HepG2 (cell line): Measurements from ENCODE around the gene BCL7A. TPM values are rescaled to one million over a fixed set of nuclear protein-coding genes. Genes with fewer than 3 reads are reported as not detected.

Source experiments
- ATAC-seq: fragments of 200-7000 bp; cut with Tn5 transposase; 3 replicates; pipeline ENCODE4 v1.9.1; 2020; ENCODE audit warnings: mild to moderate bottlenecking, moderate library complexity
- BruUV-seq: library from RNA; stranded (reverse); fragments of 400-500 nt; replicated peaks from 2 replicates; lab custom pipeline; 2021; lab: Mats Ljungman, UMichigan
- CTCF ChIA-PET: fragments of 300-600 bp; formaldehyde crosslinking; extraction: SDS; loops from one replicate; lab custom pipeline; 2021; ENCODE audit warnings: low total read pairs, inconsistent platforms, low intra/inter-chr PET ratio; lab: Yijun Ruan, JAX
- POLR2A ChIA-PET: fragments of 350-600 bp; sonication (Branson Sonifier 250); formaldehyde crosslinking; loops from one replicate; lab custom pipeline; 2020; ENCODE audit warnings: antibody characterized with exemption, inconsistent platforms; lab: Yijun Ruan, JAX
- DNase-seq: peaks from one replicate; pipeline ENCODE4 v3.0.0-alpha.2; 2015; ENCODE audit warnings: low spot score
- FAIRE-seq: peaks from 3 replicates; lab custom pipeline; 2011; peaks lifted over from hg19 to GRCh38; lab: Jason Lieb, UNC
- H2AFZ ChIP-seq: one replicate; pipeline ENCODE4 v1.6.1; 2011; ENCODE audit warnings: low read length, inconsistent platforms
- H3K27ac ChIP-seq: fragments of 300-600 bp; 3 replicates; pipeline ENCODE4 v1.8.0; 2011; ENCODE audit warnings: mixed run types, mild to moderate bottlenecking, mixed read lengths, low read length, inconsistent platforms; ENCODE audit not compliant: insufficient read depth; ENCODE audit errors: extremely low read length
- H3K27me3 ChIP-seq, 2 experiments: fragments of 200-600 bp in 1 of 2; 2 replicates in 1 of 2; 3 replicates in 1 of 2; pipeline versions ENCODE4 v1.6.0 to v1.8.0; 2011; ENCODE audit warnings: low read length in 2 of 2, mild to moderate bottlenecking in 2 of 2, moderate library complexity in 2 of 2, inconsistent platforms in 1 of 2; ENCODE audit not compliant: insufficient read depth in 2 of 2, control insufficient read depth in 1 of 2
- H3K36me3 ChIP-seq, 2 experiments: fragments of 200-600 bp in 1 of 2; replicated peaks in 1 of 2; 2 replicates in 1 of 2; 3 replicates in 1 of 2; pipeline versions ENCODE4 v1.5.1 to v1.8.0; 2011; ENCODE audit warnings: low read length in 2 of 2, inconsistent platforms in 1 of 2; ENCODE audit not compliant: insufficient read depth in 2 of 2, control insufficient read depth in 1 of 2
- H3K4me1 ChIP-seq: 2 replicates; pipeline ENCODE4 v1.5.1; 2012; ENCODE audit warnings: low read length, inconsistent platforms; ENCODE audit not compliant: insufficient read depth
- H3K4me2 ChIP-seq: 2 replicates; pipeline ENCODE4 v1.6.0; 2011; ENCODE audit warnings: low read depth, low read length, inconsistent platforms
- H3K4me3 ChIP-seq, 3 experiments: fragments of 200-600 bp in 1 of 3; sonication (generic), shearing (Covaris generic) in 1 of 3; replicated peaks in 1 of 3; 2 replicates each; pipeline ENCODE4 v1.5.1; 2011 to 2016; ENCODE audit warnings: low read length in 3 of 3, inconsistent platforms in 2 of 3, low read depth in 2 of 3, mild to moderate bottlenecking in 2 of 3, control low read depth in 1 of 3, mixed read lengths in 1 of 3; ENCODE audit not compliant: insufficient read depth in 1 of 3
- H3K79me2 ChIP-seq: one replicate; pipeline ENCODE4 v1.6.1; 2011; ENCODE audit warnings: low read length, inconsistent platforms; ENCODE audit not compliant: insufficient read depth
- H3K9ac ChIP-seq: 2 replicates; pipeline ENCODE4 v1.6.0; 2011; ENCODE audit warnings: mild to moderate bottlenecking, low read depth, low read length, inconsistent platforms; ENCODE audit not compliant: insufficient read depth
- H3K9me3 ChIP-seq: 2 replicates; pipeline ENCODE4 v1.5.1; 2012; ENCODE audit warnings: mild to moderate bottlenecking, low read length
- H4K20me1 ChIP-seq: 2 replicates; pipeline ENCODE4 v1.6.0; 2011; ENCODE audit warnings: inconsistent platforms, mild to moderate bottlenecking, low read length, moderate library complexity; ENCODE audit not compliant: insufficient read depth
- ATF7-NPFF ChIP-seq: sonication (generic); formaldehyde crosslinking; IDR thresholded peaks from 2 replicates; pipeline ENCODE4 v1.8.1; 2023; ENCODE audit warnings: mild to moderate bottlenecking, low read depth, missing genetic modification reagents, moderate library complexity
- CENPBD1 ChIP-seq: sonication (generic); formaldehyde crosslinking; IDR thresholded peaks from 2 replicates; pipeline ENCODE4 v1.8.0; 2022; ENCODE audit warnings: missing genetic modification reagents, low read depth, mild to moderate bottlenecking, borderline replicate concordance
- IRF2 ChIP-seq: IDR thresholded peaks from 2 replicates; pipeline ENCODE4 v1.6.1; 2018; ENCODE audit warnings: missing genetic modification reagents, missing compliant biosample characterization
- JUN ChIP-seq: sonication (generic); formaldehyde crosslinking; IDR thresholded peaks from 2 replicates; pipeline ENCODE4 v1.4.0; 2020; ENCODE audit warnings: mild to moderate bottlenecking, missing genetic modification reagents
- JUND ChIP-seq: sonication (generic); formaldehyde crosslinking; IDR thresholded peaks from 2 replicates; pipeline ENCODE4 v1.8.0; 2022; ENCODE audit warnings: mild to moderate bottlenecking, missing genetic modification reagents
- KMT2B ChIP-seq: IDR thresholded peaks from 2 replicates; pipeline ENCODE4 v1.6.1; 2016; ENCODE audit warnings: missing genetic modification reagents, missing compliant biosample characterization
- MAFG ChIP-seq: sonication (generic); formaldehyde crosslinking; IDR thresholded peaks from 2 replicates; pipeline ENCODE4 v1.5.1; 2020; ENCODE audit warnings: mild to moderate bottlenecking, missing genetic modification reagents
- MYC ChIP-seq: sonication (generic); formaldehyde crosslinking; IDR thresholded peaks from 2 replicates; pipeline ENCODE4 v1.9.0; 2021; ENCODE audit warnings: missing genetic modification reagents, borderline replicate concordance
- POLR2A ChIP-seq, 2 experiments: IDR thresholded peaks; 2 replicates each; pipeline ENCODE4 v1.6.1; 2011; ENCODE audit warnings: low read depth in 2 of 2, low read length in 2 of 2, mild to moderate bottlenecking in 1 of 2, moderate library complexity in 1 of 2; ENCODE audit not compliant: insufficient read depth in 1 of 2
- RARA ChIP-seq: IDR thresholded peaks from 2 replicates; pipeline ENCODE4 v1.6.1; 2016; ENCODE audit warnings: missing genetic modification reagents, missing compliant biosample characterization
- REPIN1 ChIP-seq: sonication (generic); formaldehyde crosslinking; IDR thresholded peaks from 2 replicates; pipeline ENCODE4 v1.8.0; 2022; ENCODE audit warnings: missing genetic modification reagents, low read depth, mild to moderate bottlenecking, borderline replicate concordance
- RNF2 ChIP-seq: fragments of 450-650 bp; conservative IDR thresholded peaks from 2 replicates; pipeline ENCODE4 v1.6.1; 2016; ENCODE audit warnings: low read depth
- ZFX ChIP-seq: sonication (generic); formaldehyde crosslinking; IDR thresholded peaks from 2 replicates; pipeline ENCODE4 v1.4.0; 2020; ENCODE audit warnings: mild to moderate bottlenecking, low read depth, missing genetic modification reagents, moderate library complexity
- ZNF30 ChIP-seq: sonication (generic); formaldehyde crosslinking; IDR thresholded peaks from 2 replicates; pipeline ENCODE4 v1.5.0; 2020; ENCODE audit warnings: mild to moderate bottlenecking, missing genetic modification reagents
- ZNF510 ChIP-seq: sonication (generic); formaldehyde crosslinking; IDR thresholded peaks from 2 replicates; pipeline ENCODE4 v1.4.0; 2020; ENCODE audit warnings: low read depth, mild to moderate bottlenecking, missing genetic modification reagents
- ZNF574 ChIP-seq: sonication (generic); formaldehyde crosslinking; IDR thresholded peaks from 2 replicates; pipeline ENCODE4 v1.4.0; 2020; ENCODE audit warnings: missing genetic modification reagents
- ZNF619 ChIP-seq: sonication (generic); formaldehyde crosslinking; IDR thresholded peaks from 2 replicates; pipeline ENCODE4 v1.4.0; 2020; ENCODE audit warnings: mild to moderate bottlenecking, missing genetic modification reagents
- ZNF710 ChIP-seq: sonication (generic); formaldehyde crosslinking; IDR thresholded peaks from 2 replicates; pipeline ENCODE4 v1.5.0; 2020; ENCODE audit warnings: mild to moderate bottlenecking, missing genetic modification reagents, borderline replicate concordance
- WGBS: methylation state at CpG from one replicate; pipeline ENCODE4 v1.1.6; 2017; ENCODE audit warnings: low lambda C conversion rate; 5-methylcytosine and 5-hydroxymethylcytosine counted together
- in situ Hi-C: cut with HindIII; loops from 2 replicates; pipeline ENCODE4 v1.10.0; 2017; ENCODE audit warnings: low pct_unique_long_range_greater_than_20kb; ENCODE audit not compliant: extremely low pct_ligation_motif_present
- intact Hi-C: fragments of 100-400 bp; cut with micrococcal nuclease; formaldehyde crosslinking; loops from one replicate; pipeline ENCODE4 v1.10.0; 2022; ENCODE audit not compliant: unreplicated experiment
- polyA plus RNA-seq, 8 experiments: library from polyadenylated mRNA; depleted of rRNA in 3 of 8; stranded (reverse) in 7 of 8; unstranded in 1 of 8; fragments of >200 nt; fragmentation: Illumina TruSeq in 4 of 8; extraction: Trizol in 4 of 8; gene quantifications; 2 replicates each; pipeline versions ENCODE4 v1.2.1 to v1.2.3, GENCODE V29; 2011 to 2016; ENCODE audit warnings: low read depth in 4 of 8, missing spikeins in 1 of 8, mixed read lengths in 1 of 8; ENCODE audit not compliant: insufficient read depth in 1 of 8
- total RNA-seq, 5 experiments: library from RNA; depleted of rRNA; stranded (reverse); fragments of >200 nt; fragmentation: Illumina TruSeq; extraction: Trizol; gene quantifications; 2 replicates each; pipeline ENCODE4 v1.2.3, GENCODE V29; 2016; ENCODE audit warnings: low read depth in 1 of 5

The BCL7A gene
- total and polyA plus RNA-seq, 2 of the 13 experiments (the other 11 are each of a cell fraction or from before 2014, with no cell fraction given) = 4.1 to 6.2 TPM

- no peaks in the 10 kb centered on the region for H3K79me2 ChIP-seq
- no peaks in the 10 kb centered on the region for H4K20me1 ChIP-seq
- no peak overlapping the region for H2AFZ ChIP-seq
- H3K9me3 ChIP-seq = no peaks in the 10 kb centered on the region
- FAIRE-seq (peak; percentile 93), DNase-seq (peak; percentile 71), ATAC-seq (peak; percentile 59)
- ChIA-PET CTCF (interaction anchor here (1.0 kb wide), 1 partner anchor 9 kb away, joined by 3 read pairs; no protein-coding TSS in a partner anchor), POLR2A (interaction anchor here (0.6 to 2.4 kb wide), 13 partner anchors 9 to 204 kb away, joined by 3 to 27 read pairs (median 4); partner anchors contain the start of genes DIABLO and MLXIP)
- H3K4me1 ChIP-seq = peaks cover 43% of the 10 kb centered on the region
- H3K36me3 ChIP-seq = peaks cover 2 to 12% of the 10 kb centered on the region in 2 experiments; a peak in 2 of 5 replicates
- WGBS = under 1% methylated on average over 19 of the region's 19 CpGs
- H3K27me3 ChIP-seq = no peaks in the 10 kb centered on the region
- H3K4me2 ChIP-seq = peak overlapping the region; percentile 85
- H3K9ac ChIP-seq = peak overlapping the region; percentile 61
- in situ Hi-C loops = no loop called here
- intact Hi-C loops = no loop called here
- peak overlapping the region; percentile 71 for H3K27ac ChIP-seq
- peak overlapping the region; percentile 36 to 66 (median 47) for H3K4me3 ChIP-seq
- no TSS peak for BruUV-seq
- TF ChIP-seq ATF7-NPFF (CRISPR knock-in tag) (peak; percentile 27; the same call in 1 of the 2 replicates), RARA (CRISPR knock-in tag) (peak; percentile 44; the same call in 1 of the 2 replicates), ZNF30 (CRISPR knock-in tag) (no peak), ZNF510 (CRISPR knock-in tag) (0 out of 2 replicates have a peak, but pooled peaks have one; percentile 39), RNF2 (no peak), JUN (0 out of 2 replicates have a peak, but pooled peaks have one; percentile 24), MAFG (CRISPR knock-in tag) (no peak), POLR2A (IDR thresholded peaks at IDR 0.05; ENCODE audit: insufficient read depth in 1 of 2, low read depth in 2 of 2, low read length in 2 of 2) (peak in 1 of 2 experiments; percentile 40; a peak in 1 of 4 replicates), ZFX (CRISPR knock-in tag) (peak; percentile 56; the same call in 1 of the 2 replicates), IRF2 (CRISPR knock-in tag) (peak; percentile 56; the same call in 1 of the 2 replicates), CENPBD1 (CRISPR knock-in tag) (no peak), REPIN1 (0 out of 2 replicates have a peak, but pooled peaks have one; percentile 40), MYC (CRISPR knock-in tag) (peak; percentile 12; the same call in 1 of the 2 replicates), JUND (CRISPR knock-in tag) (0 out of 2 replicates have a peak, but pooled peaks have one; percentile 33), ZNF710 (CRISPR knock-in tag) (peak; percentile 36; the same call in 1 of the 2 replicates), KMT2B (CRISPR knock-in tag) (0 out of 2 replicates have a peak, but pooled peaks have one; percentile 43), ZNF574 (CRISPR knock-in tag) (peak; percentile 5; the same call in 1 of the 2 replicates), ZNF619 (CRISPR knock-in tag) (peak; percentile 57; the same call in 1 of the 2 replicates)
Observed at GRCh38 chr12:122062832-122063693, 41.4 kb downstream of the BCL7A start.
